Measurements from ENCODE around the gene REV1.

DNA sequence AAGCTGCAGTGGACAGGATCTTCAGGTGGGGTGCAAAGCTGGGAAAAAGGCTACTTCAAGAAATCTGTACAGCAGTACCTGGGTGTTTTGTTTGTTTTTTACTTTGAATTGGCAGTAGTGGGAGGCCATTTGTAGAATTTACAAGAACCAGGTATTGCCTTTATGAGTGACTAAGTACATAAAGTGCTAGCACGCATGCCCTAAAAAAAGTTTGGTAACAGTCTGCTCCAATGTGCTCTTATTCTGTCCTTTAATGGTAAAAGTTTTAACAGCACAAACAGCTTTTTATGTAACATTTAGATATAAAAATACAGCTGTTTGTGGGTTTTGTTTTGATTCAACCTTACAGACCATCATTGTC lies 17.2 kb downstream of the REV1 start:
- no peak for TF ChIP-seq CTCF (IDR thresholded peaks at IDR 0.05)
- no peak for TF ChIP-seq POLR2A (IDR thresholded peaks at IDR 0.05)
- TF ChIP-seq POLR2AphosphoS5 (IDR thresholded peaks at IDR 0.05), result no peak
